CD4-positive, alpha-beta T cell treated with Interleukin-21 for 1 hour (primary cell): ENCODE results near the gene SP6.
A peak's percentile ranks its signal among the peaks of the same experiment; 100 is the strongest.

Source experiments
- DNase-seq: peaks from one replicate; pipeline ENCODE4 v3.0.0-alpha.2; 2020

Gene SP6

DNA sequence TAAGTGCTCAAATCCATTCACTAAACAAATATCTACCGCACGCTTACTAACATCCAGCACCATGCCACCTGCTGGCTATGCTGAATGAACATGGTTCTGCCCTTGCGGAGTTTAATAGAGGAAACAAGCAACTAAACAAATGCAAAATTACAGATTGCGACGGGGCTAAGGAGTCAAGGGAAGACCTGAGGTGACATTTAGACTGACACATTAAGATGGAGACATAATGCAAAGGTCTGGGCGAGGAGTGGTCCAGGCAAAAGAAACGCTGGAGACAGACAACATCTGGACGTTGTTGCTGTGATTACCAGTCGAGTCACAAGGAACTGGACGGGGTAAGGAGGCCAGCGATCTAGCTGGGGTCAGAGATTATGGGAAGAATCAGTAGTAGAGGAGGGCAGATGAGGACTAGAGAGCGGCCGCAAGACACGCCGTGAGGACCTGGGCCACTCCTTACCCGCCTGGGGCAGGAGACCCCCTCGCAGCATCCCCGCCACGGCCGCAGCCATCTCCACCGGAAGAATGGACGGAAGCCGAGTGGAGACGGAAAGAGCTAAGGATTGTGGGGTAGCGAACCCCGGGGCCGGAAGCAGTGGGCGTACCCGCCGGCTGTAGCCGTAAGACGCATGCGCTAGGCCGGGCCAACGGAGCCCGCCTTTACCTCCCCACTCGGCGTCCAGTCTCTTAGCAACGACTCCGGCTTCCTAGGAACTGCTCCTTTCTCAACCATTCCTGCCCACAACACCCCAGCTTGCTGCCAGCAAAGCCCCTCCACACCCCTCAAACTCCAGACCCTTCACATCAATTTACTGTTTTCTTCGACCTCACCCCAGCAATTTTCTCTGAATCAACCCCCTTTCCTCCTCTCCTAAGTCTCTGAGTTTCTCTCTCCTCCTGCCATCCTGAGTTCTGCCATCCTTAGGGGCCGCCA lies 19.7 kb downstream of the SP6 start, which contains the start of the genes LRRC46 and MRPL10:
LRRC46 (plus strand) TSS at position 668 of the 931 bp plus-strand sequence. CDS start 320 bp downstream, outside the sequence.
MRPL10 (minus strand) TSS at position 539 of the 931 bp plus-strand sequence; CDS start at position 509, 30 bp downstream.
- peak; percentile 92 for DNase-seq

DNA sequence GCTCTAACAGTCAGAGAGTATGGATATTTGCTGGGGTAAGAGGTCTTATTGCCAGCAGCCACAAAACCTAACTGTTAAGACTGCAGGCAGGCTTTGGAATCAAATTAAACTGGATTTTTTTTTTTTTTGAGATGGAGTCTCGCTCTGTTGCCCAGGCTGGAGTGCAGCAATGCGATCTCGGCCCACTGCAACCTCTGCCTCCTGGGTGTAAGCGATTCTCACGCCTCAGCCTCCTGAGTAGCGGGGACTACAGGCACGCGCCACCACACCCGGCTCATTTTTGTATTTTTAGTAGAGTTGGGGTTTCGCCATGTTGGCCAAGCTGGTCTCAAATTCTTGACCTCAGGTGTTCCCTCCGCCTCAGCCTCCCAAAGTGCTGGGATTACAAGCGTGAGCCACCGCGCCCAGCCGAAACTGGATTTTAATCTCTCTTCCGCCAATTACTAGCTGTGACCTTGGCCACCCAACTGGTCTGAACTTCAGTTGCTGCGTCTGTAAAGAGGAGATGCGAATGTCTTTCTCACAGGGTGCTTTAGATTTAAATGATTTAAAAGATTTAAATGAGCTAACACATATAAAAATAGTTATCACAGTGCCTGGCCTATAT lies 20.5 kb downstream of the SP6 start:
- DNase-seq: no peak

DNA sequence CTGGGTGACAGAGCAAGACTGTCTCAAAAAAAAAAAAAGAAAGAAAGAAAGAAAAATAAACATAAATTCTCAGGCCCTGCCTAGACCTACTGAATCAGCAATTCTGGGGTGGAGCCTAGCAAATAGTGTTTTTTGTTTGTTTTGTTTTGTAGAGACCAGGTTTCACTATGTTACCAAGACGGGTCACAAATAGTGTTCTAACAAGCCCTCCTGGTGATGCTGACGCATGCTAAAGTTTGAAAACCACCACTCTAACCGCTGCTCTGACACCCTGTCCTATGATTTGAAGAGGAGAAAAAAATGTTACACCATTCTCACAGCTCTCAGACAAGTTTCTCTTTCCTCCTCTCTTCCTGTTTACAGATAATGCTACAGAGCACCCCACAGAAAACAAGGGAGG lies 21.1 kb downstream of the SP6 start:
- DNase-seq: peak; percentile 92

DNA sequence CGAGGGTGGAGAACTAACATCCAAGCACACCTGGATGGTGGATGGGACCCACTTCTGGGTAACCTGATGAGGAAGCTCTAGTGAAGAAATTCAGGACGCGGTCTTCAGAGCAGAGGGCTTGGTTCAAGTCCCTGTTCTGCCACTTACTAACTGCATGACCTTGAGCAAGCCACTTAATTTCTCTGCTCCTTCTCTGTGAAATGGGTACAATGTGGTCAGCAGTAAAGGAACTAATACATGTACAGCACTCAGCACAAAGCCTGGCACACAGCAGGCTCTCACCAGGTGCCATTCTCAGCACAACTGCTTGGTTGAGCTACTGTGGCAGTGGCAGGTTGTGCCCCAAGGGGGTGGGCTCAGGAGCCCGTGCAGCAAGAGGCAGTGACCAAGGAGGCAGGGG lies 27.4 kb downstream of the SP6 start:
- DNase-seq: no peak

DNA sequence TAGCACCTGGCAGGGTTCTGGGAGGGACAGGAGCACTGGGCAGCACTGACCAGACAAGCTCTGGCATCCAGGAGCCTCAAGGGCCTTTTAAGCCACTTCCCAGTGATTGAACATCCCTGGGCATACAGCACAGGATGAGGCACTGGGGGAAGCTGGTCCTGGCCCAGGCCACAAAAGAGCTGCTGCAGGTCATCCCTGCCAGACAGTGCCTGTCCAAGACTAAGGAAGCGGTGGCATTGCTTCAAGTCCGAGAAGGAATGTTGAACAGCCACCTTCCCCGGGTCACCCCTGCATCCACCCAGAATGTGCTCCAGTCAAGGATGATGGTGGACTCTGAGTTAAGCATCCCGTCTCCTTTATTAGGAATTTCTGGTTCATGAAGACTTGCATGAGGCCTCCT lies 28.2 kb downstream of the SP6 start:
- no peak for DNase-seq

DNA sequence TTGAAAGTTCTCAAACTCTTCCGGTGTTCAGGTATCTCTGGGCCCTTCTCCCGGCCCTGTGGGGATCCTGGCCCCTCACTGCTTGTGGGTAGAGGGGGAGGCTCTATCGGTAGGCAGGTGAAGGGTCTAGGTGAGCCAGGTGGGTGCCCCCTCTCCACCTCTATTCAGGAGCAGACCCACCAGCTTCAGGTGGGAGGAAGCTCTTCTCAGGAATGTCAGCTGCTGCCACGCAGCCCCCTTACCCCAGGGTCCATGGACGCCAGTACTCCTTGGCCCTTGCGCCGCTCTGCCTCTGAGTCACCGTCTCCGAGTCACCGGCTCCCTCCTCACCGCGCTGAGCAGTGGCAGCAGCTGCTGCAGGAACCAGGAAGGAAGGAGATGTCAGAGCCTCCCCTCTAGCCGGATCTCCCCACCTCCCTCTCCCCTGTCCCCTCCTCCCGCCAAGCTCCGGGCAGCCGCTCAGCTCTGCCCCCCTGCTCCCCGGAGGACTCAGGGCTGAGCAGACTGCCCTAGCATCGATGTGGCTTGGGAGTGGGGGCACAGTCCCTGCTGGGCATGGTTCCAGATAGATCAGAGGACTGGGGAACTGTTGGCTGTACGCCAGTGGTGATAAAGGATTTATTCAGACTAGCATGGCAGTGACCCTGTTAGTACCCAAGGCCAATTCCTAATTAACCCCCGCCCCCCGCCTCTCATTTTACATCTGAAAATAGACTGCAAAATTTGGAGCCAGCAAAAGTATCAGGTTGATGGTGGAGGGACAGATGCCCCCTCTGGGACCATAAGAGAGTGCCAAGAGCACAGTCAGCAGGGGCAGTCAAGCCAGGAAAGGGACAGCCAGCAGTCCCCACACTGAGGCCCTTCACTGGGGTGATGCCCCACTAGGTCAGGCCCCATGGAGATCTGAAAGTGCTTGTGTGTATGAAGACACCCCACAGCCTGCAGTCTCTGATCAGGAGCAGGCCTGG lies 29.3 kb downstream of the SP6 start, which contains the start of gene OSBPL7:
OSBPL7 (minus strand) TSS at position 371 of the 968 bp plus-strand sequence. CDS start 1,516 bp downstream, outside the sequence.
- DNase-seq: peak; percentile 87

DNA sequence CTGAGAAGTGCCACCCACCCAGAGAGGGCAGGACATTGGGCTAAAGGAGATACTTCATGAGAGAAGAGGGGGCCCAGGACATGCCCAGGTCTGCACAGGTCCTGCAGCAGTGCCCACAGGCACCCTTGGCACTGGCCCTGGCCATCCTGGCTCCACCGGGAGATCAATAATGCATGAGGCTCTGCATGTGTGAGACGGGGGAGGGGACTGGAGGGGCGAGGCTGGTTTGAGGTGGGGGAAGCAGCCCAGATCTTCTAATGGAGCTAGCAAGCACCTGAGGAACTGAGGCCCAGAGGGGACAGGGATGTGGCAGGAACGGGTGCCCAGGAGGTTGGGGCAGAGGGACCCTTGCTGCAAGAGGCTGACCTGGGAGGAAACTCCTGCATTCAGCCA lies 29.9 kb downstream of the SP6 start:
- DNase-seq: no peak

DNA sequence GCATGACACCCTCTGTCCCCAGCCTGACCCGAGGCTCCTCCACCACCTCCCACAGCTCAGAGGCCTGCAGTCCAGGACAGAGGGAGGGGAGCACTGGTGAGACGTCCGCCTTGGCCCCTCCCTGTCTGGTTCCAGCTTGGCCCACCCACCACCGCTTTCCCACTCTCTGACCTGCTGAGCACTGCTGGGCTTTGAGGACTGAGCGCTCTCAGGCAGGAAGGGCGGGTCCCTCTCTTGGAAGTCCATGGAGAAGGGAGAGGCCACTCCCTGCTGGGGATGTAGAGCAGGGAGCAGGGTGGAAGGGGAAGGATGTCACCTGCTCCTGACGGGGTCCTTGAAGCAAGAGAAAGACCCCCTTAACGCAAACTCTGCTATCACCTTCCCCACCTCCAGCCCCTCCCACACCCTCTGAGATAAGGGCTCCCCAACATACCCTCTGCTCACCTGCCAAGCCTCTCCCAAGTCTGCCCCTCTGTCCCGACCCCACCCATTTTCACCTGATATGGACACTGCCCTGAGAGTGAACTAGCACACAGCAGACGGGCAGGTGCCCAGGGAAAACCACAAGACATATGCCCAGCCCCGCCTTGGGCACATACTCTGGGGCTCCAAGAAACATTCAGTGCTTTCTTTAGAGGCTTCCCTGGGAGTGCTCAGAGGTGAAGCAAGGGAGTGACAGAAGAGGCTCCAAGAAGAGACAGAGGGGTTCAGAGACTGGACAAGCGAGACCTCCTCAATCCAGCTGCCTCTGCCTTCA lies 30.8 kb downstream of the SP6 start:
- no peak for DNase-seq

DNA sequence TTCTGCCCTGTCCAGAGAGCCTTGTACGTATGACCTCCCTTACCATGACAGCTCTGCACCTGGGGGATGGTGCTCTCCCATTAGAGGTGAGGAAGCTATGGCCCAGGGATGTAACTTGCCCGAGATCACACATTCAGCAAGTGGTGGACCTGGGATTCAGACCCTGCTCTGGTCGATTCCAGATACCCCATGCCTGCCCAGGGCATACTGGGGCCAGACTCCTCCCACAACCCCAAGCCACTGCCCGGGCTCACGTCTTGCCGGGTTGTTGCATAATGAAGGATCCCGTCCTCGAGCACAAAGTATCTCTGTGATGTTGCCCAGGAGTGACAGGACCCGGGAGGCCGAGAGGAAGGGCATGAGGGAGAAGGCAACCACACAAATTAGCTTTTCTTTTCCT lies 31.5 kb downstream of the SP6 start:
- DNase-seq: no peak

DNA sequence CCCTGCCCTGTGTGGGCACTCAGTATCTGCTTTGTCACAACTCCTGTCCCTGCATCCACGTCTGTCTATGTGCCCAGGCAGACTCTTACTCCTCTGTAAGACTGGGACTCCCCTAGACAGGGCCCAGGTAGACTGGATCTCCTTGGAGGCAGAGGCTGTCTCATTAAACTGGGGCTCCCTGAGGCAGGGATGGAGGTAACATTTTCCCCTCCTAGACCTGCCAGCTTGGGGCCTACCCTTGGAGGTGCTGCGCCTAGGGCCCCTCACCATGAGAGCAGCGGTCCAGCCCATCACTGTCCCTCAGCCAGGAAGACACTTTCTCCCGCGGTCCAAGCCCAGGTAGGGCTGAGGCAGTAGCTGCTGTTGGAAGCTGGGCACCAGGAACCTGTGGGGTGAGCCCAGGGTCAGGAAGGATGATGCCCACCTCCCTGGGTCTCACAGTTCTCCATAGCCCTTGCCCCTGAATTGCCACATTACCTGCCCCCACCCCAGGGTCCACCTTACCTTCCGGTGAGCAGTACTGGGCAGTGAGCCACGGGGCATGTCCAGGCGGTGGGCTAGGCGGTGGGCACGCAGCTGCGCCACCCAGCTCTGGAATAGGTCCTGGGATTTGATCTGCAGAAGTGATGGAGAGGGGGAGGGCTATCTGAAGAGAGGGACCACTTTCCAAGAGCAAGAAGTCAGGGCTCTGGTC lies 32.8 kb downstream of the SP6 start:
- DNase-seq: no peak

DNA sequence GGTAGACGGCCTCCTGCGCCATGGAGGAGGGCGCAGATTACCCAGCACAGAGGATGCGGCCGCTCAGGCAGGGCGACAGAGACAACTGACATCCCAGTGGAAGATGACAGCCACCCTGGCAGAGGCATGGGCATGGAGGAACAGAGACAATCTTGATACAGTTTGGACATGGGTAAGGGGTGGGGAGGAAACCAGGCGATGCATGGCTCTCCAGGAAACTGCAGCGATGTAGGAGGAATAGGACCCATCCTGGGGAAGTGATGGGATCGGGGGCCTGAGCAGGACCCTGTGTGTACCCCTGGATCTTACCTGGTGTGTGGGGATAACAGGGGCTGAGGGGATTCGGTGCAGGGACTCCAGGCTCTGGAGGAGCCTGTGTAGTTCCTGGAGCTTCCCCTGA lies 34.0 kb downstream of the SP6 start:
- DNase-seq: no peak

DNA sequence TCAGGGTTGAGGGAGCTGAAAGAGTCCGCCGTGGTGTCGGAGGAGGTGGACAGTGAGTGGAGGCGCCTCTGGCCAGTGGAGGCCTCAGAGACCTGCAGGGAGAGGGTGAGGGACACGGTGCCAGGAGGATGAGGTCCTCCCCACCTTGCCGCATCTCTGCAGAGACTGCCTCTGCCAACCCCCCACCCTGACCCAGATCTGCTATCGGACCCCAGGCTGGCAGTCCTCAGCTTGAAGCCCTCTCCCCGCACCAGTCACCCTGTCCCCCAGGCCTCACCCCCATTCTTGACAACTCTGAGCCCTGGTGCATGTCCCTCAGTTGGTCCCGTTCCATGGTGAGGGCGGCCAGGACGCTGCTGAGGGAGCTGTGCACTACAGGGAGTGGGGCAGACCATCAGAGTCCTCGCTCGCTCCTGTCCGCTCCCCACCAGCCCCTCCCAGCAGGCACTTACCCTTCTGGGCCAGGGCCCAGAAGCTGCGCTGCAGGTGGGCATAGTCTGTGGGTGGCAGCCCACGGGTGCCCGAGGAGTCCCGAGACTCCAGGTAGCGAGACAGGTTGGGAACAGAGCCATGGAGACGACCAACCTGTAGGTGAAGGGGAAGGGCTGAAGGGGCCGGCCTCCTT lies 34.7 kb downstream of the SP6 start:
- DNase-seq: no peak

DNA sequence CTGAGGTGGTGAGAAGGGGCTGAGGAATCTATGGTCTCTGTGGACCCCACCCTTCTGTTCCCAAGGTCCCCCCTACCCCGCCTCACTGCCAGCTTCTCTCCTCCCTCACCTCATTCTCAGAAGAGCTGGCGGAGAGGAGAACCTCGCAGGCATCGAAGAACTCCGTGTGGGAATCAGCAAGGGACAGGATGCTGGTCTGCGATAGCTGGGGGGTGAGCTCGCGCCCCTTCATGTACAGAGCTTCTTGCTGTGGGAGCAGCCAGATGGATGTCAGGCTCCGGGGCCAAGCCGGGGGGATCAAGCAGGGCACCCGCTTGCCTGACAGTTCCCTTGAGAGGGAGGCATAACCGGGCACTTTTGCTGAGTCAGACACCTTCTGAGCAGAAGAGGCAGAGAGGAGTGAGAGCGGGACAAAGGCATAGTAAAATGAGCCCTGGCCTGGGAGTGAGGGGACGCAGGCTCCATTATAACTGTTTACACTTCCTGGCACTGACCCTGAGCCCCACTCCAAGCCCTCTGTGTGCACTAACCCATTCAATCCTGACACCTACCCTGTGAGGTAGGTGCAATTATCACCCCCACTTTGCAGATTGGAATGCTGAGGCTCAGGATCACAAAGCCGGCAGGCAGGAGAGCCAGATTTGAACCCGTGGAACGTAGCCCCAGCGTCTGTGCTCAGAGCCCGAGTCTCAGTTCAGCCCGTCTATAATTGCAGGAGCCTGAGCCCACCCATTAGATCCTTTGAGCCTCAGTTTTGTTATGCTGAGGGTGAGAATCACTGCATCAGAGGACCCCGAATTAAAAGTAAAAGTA lies 35.7 kb downstream of the SP6 start:
- DNase-seq: no peak

DNA sequence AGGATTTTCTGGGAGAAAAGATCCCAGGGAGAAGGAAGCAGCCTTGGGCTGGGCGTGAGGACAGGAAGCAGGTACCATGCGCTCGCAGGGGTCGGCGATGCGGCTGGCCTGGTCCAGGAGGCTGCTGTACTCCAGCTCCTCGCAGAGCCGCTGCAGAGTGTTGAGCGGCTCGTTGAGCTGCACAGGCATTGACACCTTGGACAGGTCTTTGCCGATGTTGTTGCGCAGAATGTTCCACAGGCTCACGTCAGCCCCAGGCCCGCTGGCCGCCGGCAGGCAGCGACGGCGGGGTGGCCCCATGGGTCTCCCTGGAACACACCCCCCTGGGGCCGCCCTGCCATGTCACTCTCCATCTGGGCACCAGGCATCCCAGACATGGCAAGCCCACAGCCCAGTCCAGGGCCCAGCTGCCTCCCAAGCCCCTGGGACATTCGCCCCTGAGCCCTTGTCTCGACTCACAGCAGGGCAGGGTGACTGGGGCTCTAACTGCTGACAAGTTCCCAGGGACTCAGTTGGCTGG lies 37.4 kb downstream of the SP6 start:
- no peak for DNase-seq

DNA sequence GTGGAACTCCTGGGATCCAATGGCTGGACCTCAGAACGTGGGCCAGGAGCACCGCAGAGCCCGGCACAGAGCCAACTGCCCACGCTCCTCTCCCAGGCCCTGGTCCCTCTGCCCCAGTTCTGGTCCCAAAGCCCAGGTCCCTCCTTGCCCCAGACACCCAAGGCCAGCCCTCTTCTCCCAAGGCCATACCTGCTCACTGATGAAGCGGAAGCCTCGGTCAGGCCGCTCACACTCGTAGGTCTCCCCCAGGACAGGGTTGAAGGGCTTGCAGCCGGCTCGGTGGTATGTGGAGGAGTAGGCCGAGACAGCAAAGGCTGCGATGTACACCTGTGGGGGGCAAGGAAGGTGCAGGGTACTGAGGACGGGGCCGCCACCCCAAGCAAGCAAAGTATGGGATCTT lies 37.9 kb downstream of the SP6 start:
- DNase-seq: no peak

DNA sequence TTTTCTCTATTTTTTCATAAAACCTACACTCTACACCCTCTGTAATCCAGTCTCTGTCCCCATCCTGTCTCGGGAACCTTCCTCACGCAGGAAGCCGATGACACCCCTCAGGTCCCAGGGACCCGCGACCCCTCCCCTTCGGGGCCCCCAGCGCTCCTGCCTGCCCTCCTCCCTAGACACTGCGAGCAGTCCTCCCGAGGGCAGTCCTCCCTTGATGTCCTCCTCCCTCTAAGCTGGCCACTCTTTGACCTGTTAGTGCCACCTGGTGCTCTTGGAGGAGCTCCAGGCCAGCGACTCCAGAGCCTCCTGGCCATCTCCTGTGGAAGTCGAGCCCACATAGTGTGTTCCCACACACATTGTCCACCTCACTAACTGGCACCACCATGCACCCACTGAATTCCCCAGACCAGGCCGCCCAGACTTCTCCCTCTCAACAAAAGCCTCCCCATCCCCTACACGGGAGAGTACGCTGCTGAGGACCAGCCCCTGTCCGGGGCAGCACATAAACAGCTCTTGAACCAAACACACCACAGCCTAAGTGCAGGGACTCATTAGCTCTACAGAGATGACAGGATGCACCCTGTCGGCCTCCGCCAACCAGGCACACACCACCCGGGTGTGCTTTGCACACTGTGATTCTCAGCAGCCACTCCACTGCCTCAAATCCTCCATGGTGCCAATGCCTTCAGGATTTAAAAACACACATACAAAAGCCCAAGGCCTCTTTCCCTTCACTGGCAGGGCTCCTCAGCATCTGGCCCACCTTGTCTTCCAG lies 38.6 kb downstream of the SP6 start:
- DNase-seq: no peak

DNA sequence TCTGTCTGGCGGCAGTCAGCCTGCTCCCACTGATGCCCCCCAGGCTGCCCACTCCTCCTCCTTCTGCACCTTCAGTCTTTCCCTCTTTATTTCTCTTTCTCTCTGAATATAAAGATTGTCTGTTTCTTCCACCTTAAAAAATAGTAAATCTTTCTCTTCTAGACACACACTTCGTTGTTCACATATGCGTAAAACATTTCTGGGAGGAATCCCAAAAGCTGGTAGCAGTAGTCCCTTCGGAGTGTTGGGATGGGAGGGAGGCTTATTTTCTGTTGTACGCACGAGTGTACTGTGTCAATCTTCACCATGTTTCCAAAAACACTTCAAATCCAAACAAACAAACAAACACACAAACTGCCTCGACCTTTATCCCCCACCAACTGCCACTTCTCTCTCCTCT lies 39.3 kb downstream of the SP6 start:
- no peak for DNase-seq

DNA sequence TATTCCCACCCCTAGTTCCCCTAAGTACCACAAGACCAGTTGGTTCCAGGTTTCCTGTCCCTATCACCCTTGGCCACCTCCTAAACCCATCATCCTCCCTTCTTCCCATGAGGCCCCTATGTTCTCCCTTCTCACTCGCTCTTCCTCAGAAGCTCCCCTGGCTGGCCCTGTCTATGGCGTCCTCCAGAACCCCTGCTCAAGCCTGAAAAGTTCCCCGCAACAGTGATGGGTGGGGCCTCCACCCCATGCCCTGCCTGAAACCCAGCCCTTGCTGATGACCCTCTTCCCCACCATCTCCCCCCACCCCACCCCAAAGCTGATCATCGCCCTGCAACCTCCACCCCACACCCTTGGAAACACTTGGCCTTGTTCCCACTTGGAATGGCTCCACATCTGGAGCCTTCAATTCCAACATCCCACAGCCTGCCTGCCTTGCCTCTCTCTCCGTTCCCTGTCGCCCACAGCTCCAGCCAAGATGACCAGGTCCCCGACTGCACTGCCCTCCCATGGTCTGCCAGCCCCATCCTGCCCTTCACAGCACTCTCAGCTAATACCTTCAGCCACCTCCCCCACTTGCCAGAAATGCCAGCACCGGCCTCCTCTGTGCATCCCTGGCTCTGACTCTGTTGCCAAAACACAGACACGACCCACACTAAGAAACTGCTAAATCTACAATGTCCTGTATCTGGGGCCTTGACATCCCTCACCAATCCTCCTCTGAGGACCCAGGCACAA lies 39.9 kb downstream of the SP6 start:
- DNase-seq: no peak
